HG03139 (cell line): Measurements from ENCODE around the gene ACTR10.
"Not testable (repeated sequence)": the region's sequence is repeated elsewhere in the genome, so short reads cannot be mapped to it uniquely, and the experiment has no call there.

Experiments
- ATAC-seq: cut with Tn5 transposase; IDR thresholded peaks from one replicate; pipeline ENCODE4 v1.9.1; 2021; ENCODE audit not compliant: unreplicated experiment

ACTR10 gene

DNA sequence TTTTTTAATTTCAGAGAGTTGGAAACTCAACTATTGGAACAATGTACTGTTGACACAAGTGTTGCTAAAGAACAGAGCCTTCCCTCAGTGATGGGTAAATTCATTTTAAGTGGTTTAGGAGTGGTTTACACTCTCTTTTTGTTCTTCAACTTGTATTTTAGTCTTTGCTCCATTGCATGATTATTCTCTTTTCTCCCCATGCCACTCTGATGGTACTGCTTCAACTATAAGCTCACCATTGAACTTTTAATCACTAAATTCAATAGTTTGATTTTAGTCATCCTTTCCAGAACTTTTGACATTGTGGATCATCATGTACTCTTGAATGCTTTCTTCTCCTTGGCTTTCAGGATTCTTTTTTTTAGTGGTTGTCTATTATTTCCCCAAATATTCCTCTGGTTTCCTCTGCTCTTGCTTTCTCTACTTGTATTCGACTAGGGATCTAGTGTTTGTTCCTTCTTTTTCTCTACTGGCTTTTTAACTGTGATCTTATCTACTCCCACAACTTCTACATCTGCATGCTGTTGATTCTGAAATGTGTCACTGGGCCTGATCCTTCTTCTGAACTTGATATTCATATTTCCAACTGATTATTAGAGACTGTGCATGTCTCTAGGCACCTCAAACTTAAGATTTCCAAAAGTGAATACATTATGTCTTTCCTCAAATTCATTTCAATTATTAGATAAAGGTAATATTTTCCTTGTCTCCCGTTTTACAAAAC lies 15.4 kb downstream of the ACTR10 start:
- no peak for ATAC-seq

- no peak for ATAC-seq
These were observed 16.6 kb downstream of the ACTR10 start for GRCh38 chr14:58216544-58216943.

DNA sequence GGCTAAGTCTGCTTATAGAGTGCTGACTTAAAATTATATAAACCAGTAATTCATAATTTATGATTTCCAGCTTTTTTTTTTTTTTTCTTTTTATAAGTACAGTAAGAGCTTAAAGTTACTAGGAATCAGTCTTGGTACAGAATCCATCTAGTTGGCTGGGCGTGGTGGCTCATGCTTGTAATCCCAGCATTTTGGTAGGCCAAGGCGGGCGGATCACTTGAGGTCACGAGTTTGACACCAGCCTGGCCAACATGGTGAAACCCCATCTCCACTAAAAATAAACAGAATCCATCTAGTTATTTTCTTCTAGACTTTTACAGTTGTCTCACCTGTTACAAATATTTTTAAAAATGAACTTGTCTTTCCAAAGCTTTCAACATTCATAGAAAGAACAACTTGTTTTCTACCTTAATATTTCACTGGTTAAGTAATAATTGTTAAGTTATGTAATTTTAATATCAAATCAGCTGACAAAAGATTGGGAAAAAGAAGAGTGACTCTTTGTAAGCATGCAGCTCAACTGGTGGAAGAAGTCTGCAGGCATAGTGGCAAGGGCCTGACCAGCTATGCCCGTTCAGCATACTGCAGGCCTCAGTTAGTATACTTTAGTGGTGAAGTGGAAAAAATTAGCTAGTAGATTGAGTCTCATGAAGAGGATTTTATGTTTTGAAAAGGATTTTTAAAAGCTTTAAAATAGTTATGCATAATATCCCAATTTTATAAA lies 27.3 kb downstream of the ACTR10 start:
- no peak for ATAC-seq

DNA sequence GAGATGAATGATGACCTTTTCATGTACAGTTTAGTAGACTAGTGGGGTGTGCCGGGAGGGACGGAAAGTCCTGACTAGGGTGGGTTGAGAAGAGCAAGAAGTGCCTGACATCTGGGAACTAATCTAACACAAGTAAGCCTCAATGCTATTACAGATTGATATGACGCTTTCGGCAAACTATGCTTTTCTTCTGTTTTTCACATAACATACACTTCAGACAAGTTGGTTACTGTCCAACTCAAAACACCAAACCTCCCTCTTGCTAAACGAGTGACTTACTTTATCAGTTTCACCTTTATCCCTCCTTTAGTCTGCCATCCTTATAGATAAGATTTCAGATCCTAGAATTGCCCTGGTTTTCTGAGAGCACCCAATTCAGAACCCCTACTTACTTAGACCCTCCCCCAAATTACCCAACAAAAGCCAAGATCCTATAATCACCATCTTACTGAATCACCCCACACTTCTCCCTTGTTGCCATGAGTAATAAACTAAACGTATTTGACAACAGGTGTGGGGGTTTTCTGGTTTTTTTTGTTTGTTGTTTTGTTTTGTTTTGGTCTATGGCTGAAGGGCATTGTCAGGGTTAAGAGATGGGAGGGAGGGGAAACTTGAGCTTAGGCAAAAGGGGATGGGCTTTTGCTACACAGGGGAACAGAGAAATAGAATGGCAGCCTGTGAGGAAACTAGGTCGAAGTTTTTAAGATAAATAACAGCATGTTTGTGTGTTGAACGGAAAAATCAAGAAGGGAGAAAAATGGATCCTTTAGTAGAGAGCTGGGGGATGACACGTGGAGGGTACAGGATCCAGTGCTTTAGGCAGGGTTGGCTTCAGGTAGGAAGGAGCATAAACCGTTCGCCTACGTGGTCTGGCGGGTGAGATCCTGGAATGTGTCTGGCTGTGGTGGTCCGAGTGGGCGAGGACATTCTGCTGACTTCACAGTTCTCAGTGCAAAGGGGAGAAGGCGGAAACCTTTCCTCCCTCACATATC lies 38.6 kb downstream of the ACTR10 start:
- ATAC-seq, result no peak

DNA sequence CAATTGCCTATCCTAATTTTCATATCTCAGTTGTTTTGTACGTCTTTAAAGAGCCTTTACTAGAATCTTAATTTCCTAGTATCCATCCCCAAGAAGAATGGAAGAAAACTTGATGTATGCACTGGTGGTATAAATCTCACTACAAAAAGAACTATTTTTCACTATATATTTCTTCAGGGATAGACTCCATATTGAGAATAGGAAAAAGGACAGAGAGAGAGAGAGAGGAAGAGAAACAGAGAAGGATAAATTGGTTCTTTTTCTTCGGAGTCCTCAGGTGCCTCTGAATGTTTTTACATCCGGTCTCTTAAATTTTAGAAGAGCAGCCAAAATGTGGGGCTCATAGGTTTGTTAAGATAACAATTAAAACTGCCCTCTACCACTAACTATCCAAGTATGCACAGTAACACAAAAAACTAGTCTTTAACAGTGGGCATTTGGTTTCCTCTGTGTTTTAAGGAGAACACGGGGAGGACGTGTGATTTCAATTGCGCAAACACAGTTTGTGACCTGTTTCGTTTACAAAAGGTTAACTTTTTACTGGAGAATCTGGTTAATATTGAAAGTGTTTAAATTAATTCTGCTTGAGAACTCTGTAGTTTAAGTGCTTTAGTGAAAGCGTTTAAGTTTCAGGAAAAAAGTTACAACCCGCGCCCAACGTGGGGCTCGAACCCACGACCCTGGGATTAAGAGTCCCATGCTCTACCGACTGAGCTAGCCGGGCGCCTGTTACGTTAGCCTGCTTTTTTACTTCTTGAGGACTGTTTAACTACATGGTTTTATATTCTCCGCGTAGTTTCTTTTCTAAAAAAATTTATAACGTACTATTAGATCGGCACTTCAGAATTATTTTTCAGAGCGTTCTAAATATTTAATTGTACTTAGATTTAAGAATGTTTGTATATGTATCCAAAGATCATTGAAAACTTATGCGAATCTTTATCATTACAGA lies 39.6 kb downstream of the ACTR10 start:
- ATAC-seq, result no peak

DNA sequence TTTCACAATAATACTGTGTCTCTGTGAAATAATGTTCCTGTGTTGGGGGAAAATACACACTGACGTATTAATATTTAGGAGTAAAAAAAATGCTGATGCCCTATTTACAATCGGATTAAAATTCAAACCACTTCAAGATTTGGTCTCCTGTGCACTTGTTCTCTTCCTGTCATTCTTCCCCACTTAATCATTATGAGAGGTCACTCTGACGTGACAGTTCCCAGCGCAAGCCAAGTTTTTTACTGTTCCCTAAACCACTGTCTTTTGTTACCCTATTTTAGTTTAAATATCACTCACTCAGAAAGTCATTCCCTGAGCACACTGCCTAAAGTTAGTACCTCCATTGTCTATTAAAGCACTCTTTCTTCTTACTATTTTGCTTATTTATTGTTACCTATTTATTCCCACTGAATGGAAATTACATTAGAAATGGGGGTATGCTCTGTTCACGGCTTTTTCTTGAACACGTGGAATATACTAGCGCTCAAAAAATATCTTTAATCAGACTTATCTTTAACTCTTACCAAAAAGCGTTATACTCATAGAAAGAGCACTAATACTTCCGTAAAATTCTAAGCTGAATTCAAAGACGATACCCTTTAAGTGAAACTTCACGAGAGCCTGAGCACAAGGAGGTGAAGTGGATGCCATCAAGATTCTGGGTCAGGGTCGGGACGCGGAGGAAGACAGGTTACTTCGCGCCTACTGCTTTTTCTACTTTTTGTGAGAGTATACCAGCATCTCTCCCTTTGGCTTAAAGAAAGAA lies 44.0 kb downstream of the ACTR10 start:
- ATAC-seq, result peak; percentile 29

DNA sequence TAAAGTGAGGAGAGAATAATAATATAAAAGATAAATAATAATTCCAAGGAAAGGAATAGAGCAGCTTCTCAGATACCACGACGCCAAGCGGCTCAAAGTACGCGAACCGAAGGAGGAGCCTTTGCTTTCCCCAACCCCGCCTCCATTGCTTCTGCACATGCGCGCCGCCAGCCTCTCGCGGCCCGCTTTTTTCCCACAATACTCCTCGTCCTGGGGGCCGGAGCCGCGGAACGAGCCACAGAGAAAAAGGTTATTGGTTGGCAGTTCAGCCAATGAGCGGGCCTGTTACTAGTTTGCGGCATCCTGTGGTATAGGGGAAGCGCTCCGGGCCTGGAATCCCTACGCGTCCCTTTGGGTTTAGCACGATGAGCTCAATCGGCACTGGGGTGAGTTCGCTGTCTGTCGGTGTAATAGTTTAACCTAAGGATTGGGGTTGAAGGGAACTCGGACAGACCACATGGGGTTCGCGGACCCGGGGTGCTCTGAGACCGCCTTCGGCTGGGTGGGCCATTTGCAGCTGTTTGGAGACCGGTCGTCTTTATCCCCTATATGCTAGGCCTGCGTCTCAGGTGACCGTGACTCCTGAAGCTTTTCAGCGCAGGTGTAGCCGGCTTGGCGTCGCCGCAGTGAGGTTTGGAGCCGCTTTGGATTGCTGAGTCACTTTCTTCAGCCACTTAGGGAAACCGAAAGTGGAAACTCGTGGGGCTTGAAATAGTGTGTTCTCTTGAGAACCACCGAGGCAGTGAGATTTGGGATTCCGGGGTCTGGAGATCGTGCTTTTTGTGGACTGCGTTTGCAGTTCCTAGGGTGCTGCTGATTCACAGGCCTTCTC lies 44.8 kb downstream of the ACTR10 start, which contains the start of gene PSMA3:
PSMA3 (plus strand) TSS at position 288 of the 832 bp plus-strand sequence; CDS start at position 366, 78 bp downstream.
- ATAC-seq, result peak; percentile 89

DNA sequence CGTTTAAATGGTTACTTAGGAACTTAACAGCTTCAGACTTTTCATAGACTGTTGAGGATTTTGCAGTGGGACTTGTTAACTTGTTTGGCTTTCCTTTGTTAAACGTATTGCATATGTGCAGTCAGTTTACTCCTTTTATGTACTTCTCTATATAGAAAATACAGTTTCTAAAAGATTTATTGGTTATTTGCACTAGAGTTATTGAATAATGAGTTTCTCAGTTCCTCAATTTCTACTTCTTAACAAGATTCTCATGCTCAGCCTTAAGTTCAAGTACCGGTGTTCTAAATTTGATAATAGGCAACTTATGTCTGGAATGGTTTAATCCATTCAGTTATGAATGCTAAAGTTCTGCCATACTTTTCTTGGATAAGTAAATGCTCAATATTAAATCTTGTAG lies 45.6 kb downstream of the ACTR10 start:
- ATAC-seq, result no peak

- ATAC-seq, result no peak
These were observed 49.7 kb downstream of the ACTR10 start for GRCh38 chr14:58249611-58250010.

DNA sequence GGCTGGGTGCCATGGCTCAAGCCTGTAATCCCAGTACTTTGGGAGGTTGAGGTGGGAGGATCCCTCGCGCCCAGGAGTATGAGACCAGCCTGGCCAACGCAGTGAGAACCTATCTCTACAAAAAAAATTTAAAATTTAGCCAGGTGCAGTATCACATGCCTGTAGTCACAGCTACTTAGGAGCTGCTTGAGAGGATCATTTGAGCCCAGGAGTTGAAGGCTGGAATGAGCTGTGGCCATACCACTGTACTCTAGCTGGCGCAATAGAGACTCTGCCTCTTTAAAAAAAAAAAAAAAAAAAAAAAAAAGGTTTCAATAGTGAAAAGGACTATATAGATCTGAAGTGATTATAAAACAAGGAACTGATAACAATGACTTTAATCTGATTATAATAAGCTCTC lies 58.2 kb downstream of the ACTR10 start:
- ATAC-seq, result no peak

GRCh38 chr14:58262005-58262404 lies 62.1 kb downstream of the ACTR10 start:
- not testable (repeated sequence) for ATAC-seq

DNA sequence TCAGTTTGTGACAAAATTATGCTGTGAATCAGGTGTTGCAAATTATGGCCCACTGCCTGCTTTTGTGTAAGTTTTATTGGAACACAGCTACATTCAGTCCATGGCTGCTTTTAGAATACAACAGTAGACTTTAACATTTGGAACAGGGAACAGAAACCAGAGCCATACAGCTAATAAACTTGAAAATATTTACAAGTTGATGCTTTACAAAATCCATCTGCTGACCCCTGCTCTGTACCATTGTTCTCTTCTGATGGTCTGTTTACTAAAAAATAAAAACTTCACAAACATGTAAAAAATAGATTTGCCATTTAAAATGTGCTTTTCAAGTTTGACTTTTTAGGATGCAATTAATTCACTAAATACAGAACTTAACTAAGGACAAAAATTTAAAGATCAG lies 65.5 kb downstream of the ACTR10 start:
- no peak for ATAC-seq

- ATAC-seq, result no peak
These were observed 70.7 kb downstream of the ACTR10 start for GRCh38 chr14:58270628-58271027.

DNA sequence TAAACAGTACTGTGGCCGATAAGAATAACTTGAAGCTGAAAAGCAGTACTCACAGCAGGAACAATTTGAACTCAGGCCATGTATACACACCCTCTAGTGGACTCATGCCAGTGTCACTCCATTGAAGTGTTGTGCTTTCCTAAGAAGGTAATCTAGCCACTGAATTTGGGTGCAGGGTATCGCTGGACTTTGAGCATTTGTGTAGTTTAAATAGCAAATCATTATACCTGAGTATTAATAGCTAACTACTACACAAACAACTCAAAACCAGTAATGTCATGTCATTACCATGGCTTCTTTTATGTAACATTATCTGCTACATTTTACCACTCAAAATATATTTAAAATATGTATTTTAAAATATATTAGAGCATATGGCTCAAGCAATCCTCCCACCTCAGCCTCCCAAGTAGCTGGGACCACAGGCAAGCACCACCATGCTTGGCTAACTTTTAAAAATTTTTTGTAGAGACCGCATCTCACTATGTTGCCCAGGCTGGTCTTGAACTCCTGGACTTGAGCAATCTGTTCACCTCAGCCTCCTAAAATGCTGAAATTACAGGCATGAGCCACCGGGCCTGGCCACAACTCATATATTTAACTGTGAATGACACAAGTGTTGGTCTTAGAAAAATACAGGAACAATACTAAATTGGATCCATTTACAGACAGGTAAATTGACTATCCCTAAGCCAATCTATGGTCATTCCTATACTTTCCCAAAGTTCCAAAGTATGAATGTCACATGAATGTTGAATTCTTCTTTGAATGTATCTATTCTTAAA lies 72.8 kb downstream of the ACTR10 start:
- no peak for ATAC-seq

DNA sequence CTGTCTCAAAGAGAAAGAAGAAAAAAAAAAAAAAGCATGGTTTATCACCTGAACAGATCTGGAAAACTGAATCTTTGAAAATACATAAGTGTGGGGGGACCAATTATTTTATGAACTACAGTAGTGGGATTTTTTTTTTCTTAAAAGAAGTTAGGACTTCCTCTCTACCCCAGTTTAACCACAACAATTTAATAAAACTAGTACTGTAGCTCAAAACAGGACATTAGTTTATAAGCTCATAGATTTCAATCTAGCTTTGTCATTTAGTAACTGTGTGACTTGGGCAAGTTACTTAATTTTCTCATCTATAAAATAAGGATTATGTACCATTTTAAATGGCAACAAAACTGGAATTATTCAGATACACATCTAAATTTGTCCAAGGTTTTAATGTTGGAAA lies 74.9 kb downstream of the ACTR10 start:
- no peak for ATAC-seq

DNA sequence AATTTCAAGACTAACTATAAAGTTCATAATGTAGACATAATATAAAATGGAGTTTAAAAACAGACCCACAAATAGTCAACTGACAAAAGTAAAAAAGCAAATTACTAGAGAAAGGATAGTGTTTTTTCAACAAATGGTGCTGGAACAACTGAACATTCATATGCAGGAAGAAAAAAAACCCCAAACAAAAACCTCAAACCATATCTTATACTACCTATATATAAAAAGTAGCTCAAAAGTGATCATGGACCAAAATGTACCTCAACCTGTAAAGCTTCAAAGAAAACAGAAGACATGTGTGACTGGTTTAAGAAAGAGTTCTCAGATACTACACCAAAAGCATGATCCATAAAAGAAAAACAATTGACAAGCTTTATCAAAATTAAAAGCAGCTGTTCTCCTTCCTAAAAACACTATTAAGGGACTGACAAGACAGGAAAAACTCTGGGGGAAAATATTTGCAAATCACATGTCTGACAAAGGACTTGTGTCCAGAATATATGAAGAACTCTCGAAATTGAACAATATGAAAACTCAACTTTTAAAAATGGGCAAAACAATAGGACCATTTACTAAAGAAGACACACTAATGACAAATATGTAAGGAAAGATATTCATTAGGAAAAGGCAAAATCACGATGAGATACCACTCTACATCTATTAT lies 75.7 kb downstream of the ACTR10 start:
- ATAC-seq, result no peak

- ATAC-seq, result no peak
These were observed 76.3 kb downstream of the ACTR10 start for GRCh38 chr14:58276208-58276607.
